ENCODE data around the gene UBASH3A.

The UBASH3A gene

DNA sequence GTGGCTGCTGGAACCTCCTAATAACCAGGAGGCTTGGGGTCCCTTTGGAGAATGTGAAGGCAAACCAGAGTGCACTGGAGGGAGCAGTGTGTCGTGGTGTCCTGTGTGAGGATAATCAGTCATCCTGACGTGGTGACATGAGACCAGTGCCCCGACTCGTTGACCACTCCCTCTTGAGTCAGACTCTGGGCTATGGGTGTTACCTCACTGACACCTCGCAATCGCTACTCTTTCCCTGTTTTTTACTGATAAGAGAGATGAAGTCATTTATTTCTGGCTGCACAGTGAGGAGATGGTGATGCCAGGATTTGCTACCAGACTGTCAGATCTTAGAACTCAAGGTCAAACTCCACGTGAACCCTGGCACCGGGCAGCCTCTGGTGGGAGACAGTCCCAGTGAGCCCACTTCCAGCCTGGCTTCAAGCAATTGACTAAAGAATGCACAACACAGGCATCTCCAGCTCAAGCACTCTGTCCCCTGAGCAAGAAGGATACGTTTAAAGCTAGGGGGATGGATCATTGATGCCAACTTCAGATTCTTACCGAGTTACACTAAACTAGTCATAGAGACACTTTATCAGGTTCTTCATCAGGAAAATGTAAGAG is 30.3 kb downstream of the UBASH3A start:
- no peak for DNase-seq

- no peak for DNase-seq
Measured at GRCh38 chr21:42434884-42435283, 31.2 kb downstream of the UBASH3A start.

- no peak for DNase-seq
Measured at GRCh38 chr21:42435401-42435800, 31.7 kb downstream of the UBASH3A start.

GRCh38 chr21:42435833-42436232 is 32.1 kb downstream of the UBASH3A start:
- no peak for DNase-seq

GRCh38 chr21:42436914-42437313 is 33.2 kb downstream of the UBASH3A start:
- no peak for DNase-seq

DNA sequence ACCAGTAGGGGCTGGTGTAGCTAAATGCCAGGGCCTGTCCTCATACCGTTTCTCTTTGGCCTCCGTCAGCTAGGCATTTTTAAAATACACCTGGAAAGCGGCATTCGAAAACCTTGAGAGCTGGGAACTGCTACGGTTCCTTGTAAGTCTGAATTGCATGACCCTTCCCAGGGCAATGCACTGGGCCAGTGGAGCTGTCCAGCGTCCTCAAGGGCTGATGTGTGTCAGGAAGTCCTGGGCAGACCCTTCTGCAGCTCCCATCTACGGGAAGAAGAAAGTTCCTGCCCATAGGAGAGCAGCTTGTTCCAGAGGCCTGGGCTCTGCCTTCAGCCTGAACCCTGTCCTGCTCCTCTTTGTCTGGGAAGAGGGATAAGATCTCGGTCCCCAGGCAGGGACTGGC is 34.1 kb downstream of the UBASH3A start:
- no peak for DNase-seq

DNA sequence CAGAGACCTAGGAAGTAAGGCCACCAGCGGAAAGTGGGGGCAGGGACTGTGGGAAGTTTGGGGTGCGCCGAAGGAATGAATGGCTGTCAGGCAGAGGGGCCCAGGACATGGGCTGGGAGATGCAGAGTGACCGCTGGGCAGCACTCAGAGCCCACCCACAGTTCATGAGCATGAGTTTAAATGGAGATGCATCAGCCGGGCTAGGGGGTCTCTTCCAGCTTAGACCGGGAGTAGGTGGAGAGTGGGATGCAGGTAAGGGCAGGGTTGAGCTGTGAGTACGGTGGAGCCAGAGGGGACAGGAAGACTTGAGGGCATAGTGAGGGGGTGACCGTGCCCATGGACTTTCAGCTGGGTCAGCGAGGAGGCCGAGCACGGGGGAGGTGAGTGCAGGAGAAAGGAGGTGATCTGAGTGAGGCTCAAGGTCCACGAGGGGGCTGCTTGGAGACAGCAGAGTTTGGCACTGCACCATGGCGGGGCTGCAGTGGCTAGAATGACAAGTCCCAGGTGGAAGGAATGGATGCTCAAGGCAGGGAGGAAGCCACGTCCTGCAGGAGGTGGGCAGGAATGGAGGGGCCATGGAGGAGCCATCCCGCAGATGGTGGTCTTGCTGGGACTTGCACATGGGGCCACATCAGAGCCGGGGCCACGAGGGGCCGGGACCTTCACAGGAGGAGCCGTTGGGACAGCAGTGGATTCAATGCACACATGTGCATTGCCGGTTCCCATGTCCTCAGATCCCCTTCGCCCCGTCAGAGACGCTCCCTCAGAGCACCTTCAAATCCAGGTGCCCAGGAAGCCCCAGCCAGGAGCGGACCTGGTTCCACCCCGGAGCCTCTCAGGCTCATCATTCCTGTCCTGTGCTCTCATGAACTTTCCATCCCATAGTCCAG is 34.9 kb downstream of the UBASH3A start:
- DNase-seq, result no peak

DNA sequence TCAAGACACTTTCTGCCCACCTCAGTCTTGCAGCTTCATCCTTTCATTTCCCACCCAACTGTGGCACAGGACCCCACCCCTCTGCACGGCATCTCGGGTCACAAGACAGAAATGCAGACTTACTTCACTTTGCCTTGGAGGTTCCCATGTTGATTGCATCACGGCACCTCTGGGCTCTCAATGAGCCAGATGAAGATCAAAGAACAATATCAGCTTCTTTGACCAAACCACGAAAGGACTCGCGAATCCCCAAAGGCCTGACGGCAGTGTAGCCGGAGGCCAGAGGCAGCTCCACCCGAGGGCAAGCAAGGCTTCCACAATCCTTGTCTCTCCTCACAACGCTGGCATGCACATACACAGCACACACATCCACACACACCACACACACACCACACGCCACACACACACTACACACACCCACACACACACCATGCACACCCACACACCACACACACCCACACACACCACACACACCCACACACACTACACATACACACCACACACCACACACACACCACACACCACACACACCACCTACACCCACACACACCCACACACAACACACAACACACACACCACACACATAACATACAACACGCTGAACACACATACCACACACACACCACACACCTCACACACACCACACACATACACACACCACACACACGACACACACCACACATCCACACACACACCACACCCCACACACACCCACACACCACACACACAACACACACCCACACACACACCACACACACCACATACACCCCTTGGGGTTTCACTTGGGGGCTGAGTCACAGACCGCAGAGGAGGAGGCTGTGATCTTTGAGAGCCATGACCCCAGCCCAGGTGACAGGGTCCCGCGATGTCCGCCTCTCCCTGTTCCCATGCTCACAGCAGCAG is 35.8 kb downstream of the UBASH3A start:
- DNase-seq, result no peak

GRCh38 chr21:42440187-42440792 is 36.6 kb downstream of the UBASH3A start:
- no peak for DNase-seq

- no peak for DNase-seq
Measured at GRCh38 chr21:42441963-42442362, 38.3 kb downstream of the UBASH3A start.

DNA sequence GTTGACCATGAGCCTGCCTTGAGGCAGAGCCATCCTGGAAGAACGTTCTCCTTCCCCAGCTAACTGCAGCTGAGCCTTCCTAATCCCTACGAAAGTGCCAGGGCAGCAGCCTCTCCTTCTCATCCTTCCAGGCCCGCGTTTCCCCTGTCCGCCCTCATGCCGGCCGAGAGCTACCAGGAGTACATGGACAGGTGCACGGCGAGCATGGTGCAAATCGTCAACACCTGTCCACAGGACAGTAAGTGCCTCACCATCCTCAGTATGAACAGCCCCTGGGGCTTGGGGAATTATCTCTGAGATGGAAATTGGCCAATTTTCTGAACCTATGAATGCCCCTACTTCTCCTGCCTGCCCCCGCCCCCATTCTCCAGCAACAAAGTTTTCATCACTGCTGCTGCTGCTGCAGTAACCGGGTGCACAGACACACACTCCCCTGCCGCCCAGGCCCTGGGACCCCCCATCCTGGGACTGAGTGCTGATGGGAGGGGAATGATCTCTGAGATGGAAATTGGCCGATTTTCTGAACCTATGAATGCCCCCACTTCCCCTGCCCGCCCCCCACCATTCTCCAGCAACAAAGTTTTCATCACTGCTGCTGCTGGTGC is 39.6 kb downstream of the UBASH3A start:
- no peak for DNase-seq

DNA sequence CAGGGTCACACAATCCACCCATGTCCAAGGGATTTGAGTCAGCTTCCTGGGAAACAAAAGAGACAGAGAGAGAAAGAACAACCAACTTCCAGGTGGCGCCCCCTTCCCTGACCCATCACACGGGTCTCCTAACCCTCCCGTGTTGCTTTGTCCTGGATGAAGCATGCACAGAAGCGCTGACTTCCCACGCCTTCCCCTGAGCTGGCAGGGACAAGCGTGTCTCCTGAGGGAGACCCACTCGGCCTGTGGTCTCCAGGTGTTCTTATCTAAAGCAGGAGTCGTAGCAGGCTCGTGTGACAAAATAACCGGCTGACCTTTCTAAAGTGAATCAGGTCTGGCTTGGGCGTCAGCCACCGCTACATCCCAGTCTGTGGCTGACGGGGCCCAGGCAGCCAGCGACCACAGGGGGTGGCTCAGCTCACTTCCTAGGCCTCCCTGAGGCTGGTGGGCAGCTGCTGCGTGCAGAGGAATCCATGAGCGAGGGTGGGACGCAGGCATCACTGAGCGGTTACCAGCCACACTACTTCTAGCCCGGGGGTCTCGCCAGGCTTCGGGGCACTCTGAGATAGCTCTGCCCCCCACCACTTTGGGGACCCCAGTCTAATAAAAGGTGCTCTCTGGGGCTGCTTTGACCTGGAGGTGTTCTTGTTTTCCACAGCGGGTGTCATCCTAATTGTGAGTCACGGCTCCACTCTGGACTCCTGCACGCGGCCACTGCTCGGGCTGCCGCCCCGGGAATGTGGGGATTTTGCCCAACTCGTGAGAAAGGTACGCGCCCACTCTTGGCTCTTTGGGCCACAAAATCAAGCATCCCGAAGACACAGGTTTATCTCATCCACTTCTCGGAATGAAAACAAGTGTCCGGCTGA is 40.4 kb downstream of the UBASH3A start:
- DNase-seq, result no peak

- DNase-seq, result no peak
Measured at GRCh38 chr21:42444745-42445059, 41.0 kb downstream of the UBASH3A start.

DNA sequence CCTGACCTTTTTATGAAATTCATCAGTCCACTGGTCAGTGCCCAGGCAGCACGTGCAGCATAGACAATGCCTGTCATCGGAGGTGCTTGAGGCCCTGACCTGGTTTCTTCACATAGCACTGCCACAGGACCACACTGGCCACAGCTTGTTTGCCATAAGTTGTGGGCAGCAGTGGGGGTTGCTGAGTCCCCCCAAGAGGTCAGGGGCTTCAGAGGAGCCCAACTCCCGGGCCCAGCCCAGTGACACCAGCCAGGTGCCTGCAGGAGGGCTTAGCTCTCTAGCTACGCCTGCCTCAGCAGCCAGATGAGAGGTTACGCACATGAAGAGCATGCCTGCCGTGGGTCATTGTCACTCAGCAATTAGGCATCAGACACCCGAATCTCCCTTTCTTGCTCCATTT is 41.6 kb downstream of the UBASH3A start:
- DNase-seq, result no peak

DNA sequence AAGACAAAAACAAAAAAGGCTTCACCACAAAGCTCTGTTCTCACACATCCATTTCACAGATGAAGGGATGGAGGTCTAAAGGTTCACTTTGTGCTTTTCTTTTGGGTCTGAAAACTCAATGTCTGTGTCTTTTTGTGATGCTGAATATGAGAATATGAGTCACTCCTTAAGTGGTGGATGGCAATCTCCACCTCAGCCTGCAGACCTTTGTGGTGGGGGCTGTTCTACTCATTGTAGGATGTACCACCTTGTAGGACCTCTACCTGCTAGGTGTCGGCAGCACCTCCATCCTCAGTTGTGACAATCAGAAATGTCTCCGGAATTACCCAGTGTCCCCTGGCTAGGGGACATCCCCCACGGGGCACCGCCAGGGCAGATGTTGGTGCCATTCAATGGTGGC is 42.8 kb downstream of the UBASH3A start:
- no peak for DNase-seq

DNA sequence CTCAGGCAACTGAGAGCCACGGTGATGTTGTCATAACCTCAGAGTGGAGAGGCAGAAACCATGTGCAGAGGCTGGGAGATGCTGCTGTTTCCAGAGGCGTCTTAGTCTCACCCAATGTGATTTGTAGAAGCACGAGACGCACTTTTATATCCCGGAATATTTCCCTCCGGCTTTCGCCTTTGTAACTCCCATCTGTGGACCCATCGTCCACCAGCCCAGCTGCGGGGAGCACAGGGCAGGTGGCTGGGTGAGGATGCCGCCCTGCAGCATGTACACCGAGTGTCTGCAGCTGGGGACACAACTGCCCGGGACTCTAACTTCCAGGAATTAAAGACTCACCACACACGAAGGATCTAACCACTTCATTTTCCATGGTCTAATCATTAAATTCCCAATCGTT is 43.5 kb downstream of the UBASH3A start:
- no peak for DNase-seq

DNA sequence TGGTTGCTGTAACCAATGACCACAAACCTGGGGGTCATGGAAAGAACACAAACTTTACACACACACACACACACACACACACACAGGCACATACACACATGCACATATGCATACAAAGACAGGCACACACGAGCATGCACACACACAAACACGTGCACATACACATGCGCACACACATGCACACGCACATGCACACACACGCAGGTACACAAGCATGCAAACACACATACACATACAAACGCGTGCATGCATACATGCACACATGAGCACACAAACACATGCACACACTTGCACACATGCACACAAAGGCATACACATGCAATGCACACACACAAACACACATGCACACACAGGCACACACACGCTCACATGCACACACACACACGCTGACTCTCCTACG is 44.0 kb downstream of the UBASH3A start:
- DNase-seq, result no peak

GRCh38 chr21:42448686-42449085 is 45.0 kb downstream of the UBASH3A start:
- no peak for DNase-seq

DNA sequence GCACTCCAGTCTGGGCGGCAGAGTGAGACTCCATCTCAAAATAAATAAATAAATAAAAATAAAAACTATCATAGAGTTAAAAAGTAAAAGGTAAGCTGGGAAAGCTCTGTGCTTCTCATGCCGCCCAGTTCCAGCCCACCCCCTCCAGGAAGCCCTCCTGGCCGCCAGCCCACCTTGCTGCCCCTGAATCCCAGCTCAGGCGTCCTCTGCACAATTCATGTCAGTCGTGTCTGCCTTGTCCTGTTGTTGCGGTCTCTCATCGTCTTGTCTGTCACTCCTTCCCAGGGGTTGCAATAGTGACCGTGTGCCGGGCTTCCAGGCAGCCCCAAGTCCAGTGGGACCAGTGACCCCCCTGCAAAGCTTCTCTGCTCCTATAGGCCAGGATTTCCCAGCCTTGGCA is 48.2 kb downstream of the UBASH3A start:
- no peak for DNase-seq

DNA sequence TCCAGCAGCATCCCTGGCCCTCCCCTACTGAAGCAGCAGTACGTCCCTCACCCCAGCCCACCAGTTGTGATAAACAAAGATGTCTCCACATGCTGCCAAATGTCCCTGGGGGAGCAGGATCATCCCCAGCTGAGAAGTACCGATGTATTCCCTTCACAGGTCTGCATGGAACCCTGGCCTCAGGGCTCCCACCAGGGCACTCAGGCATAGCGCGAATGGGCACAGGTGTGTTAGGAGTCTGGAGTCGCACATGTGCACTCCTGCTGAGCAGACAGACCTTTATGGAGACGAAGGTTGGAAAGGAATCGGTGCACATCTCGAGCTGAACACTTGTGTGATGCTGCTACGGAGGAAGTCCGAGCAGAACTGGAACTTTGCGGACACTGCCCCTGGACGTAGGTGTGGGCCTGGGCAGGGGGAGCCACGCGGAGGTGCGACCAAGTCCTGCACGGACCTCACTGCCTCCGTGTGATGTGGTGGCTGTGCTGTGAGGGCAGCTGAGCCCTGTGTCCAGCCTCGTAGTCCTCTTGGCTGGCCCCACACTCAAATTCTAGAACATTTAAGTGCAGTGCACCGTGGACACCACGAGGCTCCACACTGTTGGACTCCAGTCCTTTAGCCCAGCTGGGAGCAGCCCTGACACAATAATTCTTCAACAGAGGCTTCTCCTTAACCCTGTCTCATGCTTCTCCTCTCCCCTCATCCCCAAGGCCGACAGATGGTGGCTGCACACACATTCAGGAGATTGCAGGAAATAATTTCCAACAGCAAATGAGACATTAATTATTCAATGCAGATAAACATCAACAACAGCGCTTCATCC is 48.9 kb downstream of the UBASH3A start:
- no peak for DNase-seq
